GM12878 (cell line): ENCODE measurements around the gene HYAL1.
A peak's percentile ranks its signal among the peaks of the same experiment; 100 is the strongest.

Source experiments
- EP300 ChIP-seq, 2 experiments: fragments of 150-350 bp in 1 of 2; IDR thresholded peaks; 2 replicates each; pipeline ENCODE4 v1.6.1; 2011 to 2012; ENCODE audit warnings: low read depth in 2 of 2, low read length in 2 of 2, borderline replicate concordance in 1 of 2, improper control_type of control experiment in 1 of 2, inconsistent platforms in 1 of 2; ENCODE audit not compliant: control insufficient read depth in 1 of 2
- EZH2 ChIP-seq: IDR thresholded peaks from 2 replicates; pipeline ENCODE4 v1.6.1; 2012; ENCODE audit warnings: low read depth, mild to moderate bottlenecking, control low read depth, inconsistent platforms, low read length, borderline replicate concordance; ENCODE audit not compliant: control insufficient read depth
- GABPA ChIP-seq: IDR thresholded peaks from 2 replicates; pipeline ENCODE4 v1.6.1; 2014; ENCODE audit warnings: antibody characterized with exemption, low read depth, mild to moderate bottlenecking, inconsistent platforms
- HDAC2 ChIP-seq: fragments of 200-600 bp; sonication (generic); IDR thresholded peaks from 2 replicates; pipeline ENCODE4 v1.6.1; 2017
- IKZF1 ChIP-seq: fragments of 450-650 bp; conservative IDR thresholded peaks from 2 replicates; pipeline ENCODE4 v1.6.1; 2017; ENCODE audit warnings: antibody characterized with exemption, mild to moderate bottlenecking
- JUND ChIP-seq: IDR thresholded peaks from 2 replicates; pipeline ENCODE4 v1.6.1; 2012; ENCODE audit warnings: low read depth, mild to moderate bottlenecking, low read length, improper control_type of control experiment, moderate library complexity
- POLR2A ChIP-seq: IDR thresholded peaks from 2 replicates; pipeline ENCODE4 v1.6.1; 2011; ENCODE audit warnings: low read depth, mild to moderate bottlenecking, low read length
- POLR2AphosphoS5 ChIP-seq: IDR thresholded peaks from 2 replicates; pipeline ENCODE4 v1.6.1; 2011; ENCODE audit warnings: mild to moderate bottlenecking, low read length, inconsistent platforms
- RBBP5 ChIP-seq: fragments of 200-600 bp; sonication (generic); conservative IDR thresholded peaks from 2 replicates; pipeline ENCODE4 v1.6.1; 2016
- SIN3A ChIP-seq: IDR thresholded peaks from 2 replicates; pipeline ENCODE4 v1.6.1; 2012; ENCODE audit warnings: low read depth, low read length, improper control_type of control experiment
- SREBF2 ChIP-seq: IDR thresholded peaks from 2 replicates; pipeline ENCODE4 v1.6.1; 2012; ENCODE audit warnings: mild to moderate bottlenecking, low read length
- ZNF274 ChIP-seq: IDR thresholded peaks from one replicate; pipeline ENCODE4 v1.8.0; 2011; ENCODE audit not compliant: insufficient read length, insufficient read depth
- TF ChIP-seq, protein P1 (sequence below), 3 experiments: IDR thresholded peaks in 2 of 3; conservative IDR thresholded peaks in 1 of 3; 2 replicates each; pipeline ENCODE4 v1.5.1; 2011; ENCODE audit warnings: low read depth in 3 of 3, low read length in 3 of 3, mild to moderate bottlenecking in 3 of 3, control low read depth in 2 of 3, moderate library complexity in 2 of 3, inconsistent platforms in 1 of 3, mixed read lengths in 1 of 3; ENCODE audit not compliant: control insufficient read depth in 2 of 3, insufficient read depth in 1 of 3; ENCODE audit errors: extremely low read depth in 1 of 3
- TF ChIP-seq, protein P2 (sequence below): fragments of 450-650 bp; IDR thresholded peaks from 2 replicates; pipeline ENCODE4 v1.6.1; 2017; ENCODE audit warnings: mild to moderate bottlenecking, moderate library complexity

DNA sequence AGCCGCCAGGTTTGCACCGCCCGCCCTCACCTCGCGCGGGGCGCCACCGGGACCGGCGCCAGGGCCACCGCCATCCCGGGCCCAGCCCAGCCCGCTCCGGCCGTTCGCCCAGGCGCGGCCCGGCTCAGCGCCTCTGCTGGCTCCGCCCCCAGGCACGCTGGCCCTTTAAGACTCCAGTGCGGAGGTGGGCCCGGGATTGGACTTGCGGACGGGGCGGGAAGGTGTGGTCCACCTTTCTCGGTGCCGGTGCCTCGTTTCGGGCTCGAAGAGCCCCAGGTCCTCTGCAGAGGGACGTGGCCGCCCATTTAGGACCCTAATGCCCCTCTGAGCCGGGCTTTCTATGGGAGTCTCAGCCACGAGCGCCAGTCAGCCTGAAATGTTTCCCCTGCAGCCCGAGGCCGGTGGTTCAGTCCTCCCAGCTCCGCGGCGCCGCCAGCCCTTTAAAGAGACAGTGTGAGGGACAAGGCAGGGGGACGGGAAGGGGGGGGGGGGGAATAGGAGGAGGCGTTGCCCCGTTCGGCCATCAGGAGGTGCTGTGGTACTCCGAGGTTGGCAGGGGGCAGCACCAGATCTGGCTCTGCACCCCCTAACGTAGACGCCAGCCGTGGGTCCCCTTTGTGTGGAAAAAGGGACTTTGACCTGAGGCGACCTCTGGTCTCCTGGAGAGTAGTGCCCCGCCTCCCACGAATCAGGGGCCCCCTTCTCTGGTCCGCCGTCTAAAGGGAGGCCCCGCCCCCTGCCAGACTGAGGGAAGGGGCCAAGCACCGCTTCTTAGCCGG is 18.2 kb upstream of the HYAL1 start:
- TF ChIP-seq POLR2A: peak; percentile 56; the same call in 1 of the 2 replicates
- TF ChIP-seq, protein P1, sequence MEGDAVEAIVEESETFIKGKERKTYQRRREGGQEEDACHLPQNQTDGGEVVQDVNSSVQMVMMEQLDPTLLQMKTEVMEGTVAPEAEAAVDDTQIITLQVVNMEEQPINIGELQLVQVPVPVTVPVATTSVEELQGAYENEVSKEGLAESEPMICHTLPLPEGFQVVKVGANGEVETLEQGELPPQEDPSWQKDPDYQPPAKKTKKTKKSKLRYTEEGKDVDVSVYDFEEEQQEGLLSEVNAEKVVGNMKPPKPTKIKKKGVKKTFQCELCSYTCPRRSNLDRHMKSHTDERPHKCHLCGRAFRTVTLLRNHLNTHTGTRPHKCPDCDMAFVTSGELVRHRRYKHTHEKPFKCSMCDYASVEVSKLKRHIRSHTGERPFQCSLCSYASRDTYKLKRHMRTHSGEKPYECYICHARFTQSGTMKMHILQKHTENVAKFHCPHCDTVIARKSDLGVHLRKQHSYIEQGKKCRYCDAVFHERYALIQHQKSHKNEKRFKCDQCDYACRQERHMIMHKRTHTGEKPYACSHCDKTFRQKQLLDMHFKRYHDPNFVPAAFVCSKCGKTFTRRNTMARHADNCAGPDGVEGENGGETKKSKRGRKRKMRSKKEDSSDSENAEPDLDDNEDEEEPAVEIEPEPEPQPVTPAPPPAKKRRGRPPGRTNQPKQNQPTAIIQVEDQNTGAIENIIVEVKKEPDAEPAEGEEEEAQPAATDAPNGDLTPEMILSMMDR (IDR thresholded peaks at IDR 0.05 in 2 of 3, conservative IDR thresholded peaks at IDR 0.05 in 1 of 3; ENCODE audit: control insufficient read depth in 2 of 3, extremely low read depth in 1 of 3, insufficient read depth in 1 of 3, low read depth in 3 of 3, low read length in 3 of 3): peak; percentile 32 to 68 (median 35); a peak in 5 of 6 replicates
- no peak for TF ChIP-seq EZH2
- TF ChIP-seq, protein P2, sequence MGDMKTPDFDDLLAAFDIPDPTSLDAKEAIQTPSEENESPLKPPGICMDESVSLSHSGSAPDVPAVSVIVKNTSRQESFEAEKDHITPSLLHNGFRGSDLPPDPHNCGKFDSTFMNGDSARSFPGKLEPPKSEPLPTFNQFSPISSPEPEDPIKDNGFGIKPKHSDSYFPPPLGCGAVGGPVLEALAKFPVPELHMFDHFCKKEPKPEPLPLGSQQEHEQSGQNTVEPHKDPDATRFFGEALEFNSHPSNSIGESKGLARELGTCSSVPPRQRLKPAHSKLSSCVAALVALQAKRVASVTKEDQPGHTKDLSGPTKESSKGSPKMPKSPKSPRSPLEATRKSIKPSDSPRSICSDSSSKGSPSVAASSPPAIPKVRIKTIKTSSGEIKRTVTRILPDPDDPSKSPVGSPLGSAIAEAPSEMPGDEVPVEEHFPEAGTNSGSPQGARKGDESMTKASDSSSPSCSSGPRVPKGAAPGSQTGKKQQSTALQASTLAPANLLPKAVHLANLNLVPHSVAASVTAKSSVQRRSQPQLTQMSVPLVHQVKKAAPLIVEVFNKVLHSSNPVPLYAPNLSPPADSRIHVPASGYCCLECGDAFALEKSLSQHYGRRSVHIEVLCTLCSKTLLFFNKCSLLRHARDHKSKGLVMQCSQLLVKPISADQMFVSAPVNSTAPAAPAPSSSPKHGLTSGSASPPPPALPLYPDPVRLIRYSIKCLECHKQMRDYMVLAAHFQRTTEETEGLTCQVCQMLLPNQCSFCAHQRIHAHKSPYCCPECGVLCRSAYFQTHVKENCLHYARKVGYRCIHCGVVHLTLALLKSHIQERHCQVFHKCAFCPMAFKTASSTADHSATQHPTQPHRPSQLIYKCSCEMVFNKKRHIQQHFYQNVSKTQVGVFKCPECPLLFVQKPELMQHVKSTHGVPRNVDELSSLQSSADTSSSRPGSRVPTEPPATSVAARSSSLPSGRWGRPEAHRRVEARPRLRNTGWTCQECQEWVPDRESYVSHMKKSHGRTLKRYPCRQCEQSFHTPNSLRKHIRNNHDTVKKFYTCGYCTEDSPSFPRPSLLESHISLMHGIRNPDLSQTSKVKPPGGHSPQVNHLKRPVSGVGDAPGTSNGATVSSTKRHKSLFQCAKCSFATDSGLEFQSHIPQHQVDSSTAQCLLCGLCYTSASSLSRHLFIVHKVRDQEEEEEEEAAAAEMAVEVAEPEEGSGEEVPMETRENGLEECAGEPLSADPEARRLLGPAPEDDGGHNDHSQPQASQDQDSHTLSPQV: no peak
- TF ChIP-seq POLR2AphosphoS5: 0 out of 2 replicates have a peak, but pooled peaks have one; percentile 38
- no peak for TF ChIP-seq SREBF2
- TF ChIP-seq EP300 (IDR thresholded peaks at IDR 0.05; ENCODE audit: borderline replicate concordance in 1 of 2, control insufficient read depth in 1 of 2, low read depth in 2 of 2, low read length in 2 of 2): no peak
- TF ChIP-seq IKZF1: peak; percentile 89
- no peak for TF ChIP-seq GABPA
- no peak for TF ChIP-seq ZNF274
- TF ChIP-seq RBBP5: no peak
- TF ChIP-seq HDAC2: no peak
- TF ChIP-seq SIN3A: no peak; the same call in 1 of the 2 replicates
- TF ChIP-seq JUND: peak; percentile 99
